Measurements from ENCODE around the gene EME2.

Gene EME2

GRCh38 chr16:1763521-1764511, 8.8 kb upstream of the EME2 start:
- H3K27ac ChIP-seq = no peak overlapping the region
- TF ChIP-seq ZFX (IDR thresholded peaks at IDR 0.05) = no peak
- TF ChIP-seq CTCF (conservative IDR thresholded peaks at IDR 0.05) = peak; percentile 15; the same call in 1 of the 2 replicates

- no peak overlapping the region for H3K27ac ChIP-seq
- TF ChIP-seq CTCF (conservative IDR thresholded peaks at IDR 0.05) (no peak), ZFX (IDR thresholded peaks at IDR 0.05) (no peak)
Measured at GRCh38 chr16:1764971-1765370, 7.6 kb upstream of the EME2 start.

- H3K27ac ChIP-seq = no peak overlapping the region
- TF ChIP-seq CTCF (conservative IDR thresholded peaks at IDR 0.05) (no peak), ZFX (IDR thresholded peaks at IDR 0.05) (no peak)
Measured at GRCh38 chr16:1765826-1766225, 6.8 kb upstream of the EME2 start.

GRCh38 chr16:1766231-1766630, 6.4 kb upstream of the EME2 start:
- H3K27ac ChIP-seq = no peak overlapping the region
- no peak for TF ChIP-seq ZFX (IDR thresholded peaks at IDR 0.05)

GRCh38 chr16:1766701-1767100, 5.9 kb upstream of the EME2 start:
- H3K27ac ChIP-seq = no peak overlapping the region
- no peak for TF ChIP-seq ZFX (IDR thresholded peaks at IDR 0.05)
- no peak for TF ChIP-seq CTCF (conservative IDR thresholded peaks at IDR 0.05)

- TF ChIP-seq CTCF (conservative IDR thresholded peaks at IDR 0.05) (no peak), ZFX (IDR thresholded peaks at IDR 0.05) (no peak)
- no peak overlapping the region for H3K27ac ChIP-seq
Measured at GRCh38 chr16:1767116-1767994, 5.3 kb upstream of the EME2 start.

GRCh38 chr16:1768061-1768766, 4.4 kb upstream of the EME2 start:
- no peak overlapping the region for H3K27ac ChIP-seq
- TF ChIP-seq CTCF (conservative IDR thresholded peaks at IDR 0.05) (no peak), ZFX (IDR thresholded peaks at IDR 0.05) (no peak)
